Measurements from ENCODE around the gene HNRNPDL.
"Not testable (repeated sequence)": the region's sequence is repeated elsewhere in the genome, so short reads cannot be mapped to it uniquely, and the experiment has no call there.

HNRNPDL gene

DNA sequence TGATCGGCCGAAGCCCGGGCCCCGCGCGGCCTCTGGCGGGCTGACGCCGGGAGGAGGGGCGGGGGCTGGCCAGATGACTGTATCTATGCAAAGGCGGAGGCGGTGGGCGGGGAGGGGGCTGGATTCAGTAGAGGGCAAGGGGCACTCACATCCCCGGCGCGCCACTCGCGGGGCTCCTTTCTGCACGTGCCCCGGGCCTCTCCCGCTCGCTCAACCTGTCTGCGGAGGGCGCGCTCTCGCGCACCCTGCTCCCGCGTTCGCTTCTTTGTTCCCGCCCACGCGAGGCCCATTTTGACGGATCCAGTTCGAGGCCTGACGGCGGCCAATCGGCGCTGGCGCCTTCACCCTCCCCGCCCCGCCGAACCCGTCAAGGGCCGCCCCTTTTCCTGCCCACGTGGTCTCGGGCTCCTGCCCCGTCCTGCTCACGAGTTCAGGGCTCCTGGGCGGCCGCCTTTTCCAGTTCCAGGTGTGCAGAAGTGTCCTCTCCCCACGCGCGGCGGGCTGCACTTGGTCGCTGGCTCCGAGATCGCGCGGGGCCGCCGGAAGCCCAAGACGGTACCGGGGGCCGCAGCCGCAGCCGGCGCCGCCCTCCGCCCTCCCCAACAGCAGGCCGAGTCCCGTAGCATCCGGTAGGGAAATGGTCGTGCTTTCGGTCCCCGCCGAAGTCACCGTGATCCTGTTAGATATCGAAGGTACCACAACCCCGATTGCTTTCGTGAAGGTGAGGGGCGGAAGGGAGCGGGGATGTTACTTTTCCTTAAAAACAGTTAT lies at the start of gene HNRNPDL, which contains the start of gene ENOPH1:
Gene HNRNPDL, minus strand, starts transcription at position 270 of the 771 bp plus-strand sequence. CDS start 772 bp downstream, outside the sequence.
Gene ENOPH1, plus strand, starts transcription at position 398 of the 771 bp plus-strand sequence. Its CDS starts 240 bp downstream, at position 638.
- DNase-seq, result peak; percentile 99

- no peak for DNase-seq
Observed at GRCh38 chr4:82479562-82479961, 49.3 kb upstream of the HNRNPDL start.

DNA sequence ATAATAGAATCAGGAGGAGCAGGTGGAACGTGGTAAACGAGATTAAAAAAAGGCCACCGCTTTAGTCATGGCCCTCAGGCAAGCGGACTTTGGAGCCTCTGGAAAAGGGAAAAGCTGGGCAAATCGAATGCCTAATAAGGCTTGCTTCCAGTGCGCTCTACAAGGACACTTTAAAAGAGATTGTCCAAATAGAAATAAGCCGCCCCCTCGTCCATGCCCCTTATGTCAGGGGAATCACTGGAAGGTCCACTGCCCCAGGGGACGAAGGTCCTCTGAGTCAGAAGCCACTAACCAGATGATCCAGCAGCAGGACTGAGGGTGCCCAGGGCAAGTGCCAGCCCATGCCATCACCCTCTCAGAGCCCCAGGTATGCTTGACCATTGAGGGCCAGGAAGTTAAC lies 47.2 kb upstream of the HNRNPDL start:
- not testable (repeated sequence) for DNase-seq

- not testable (repeated sequence) for DNase-seq
Observed at GRCh38 chr4:82475931-82476330, 45.7 kb upstream of the HNRNPDL start.

DNA sequence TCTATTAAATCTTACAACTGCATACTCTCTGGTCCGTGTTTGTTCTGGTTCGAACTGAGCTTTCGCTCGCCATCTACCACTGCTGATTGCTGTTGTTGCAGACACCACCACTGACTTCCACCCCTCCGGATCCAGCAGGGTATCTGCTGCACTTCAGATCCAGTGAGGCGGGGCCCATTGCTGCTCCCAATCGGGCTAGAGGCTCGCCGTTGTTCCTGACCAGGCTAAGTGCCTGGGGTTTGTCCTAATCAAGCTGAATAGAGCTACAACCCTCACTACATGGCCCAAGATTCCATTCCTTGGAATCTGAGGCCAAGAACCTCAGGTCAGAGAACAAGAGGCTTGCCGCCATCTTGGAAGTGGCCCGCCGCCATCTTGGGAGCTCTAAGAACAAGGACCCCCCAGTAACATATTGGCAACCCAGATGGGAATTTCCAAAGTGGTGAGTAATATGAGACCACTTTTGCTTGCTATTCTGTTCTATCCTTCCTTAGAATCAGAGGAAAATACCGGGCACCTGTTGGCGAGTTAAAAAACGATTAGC lies 43.4 kb upstream of the HNRNPDL start:
- DNase-seq, result no peak

- DNase-seq, result not testable (repeated sequence)
Observed at GRCh38 chr4:82473080-82473479, 42.8 kb upstream of the HNRNPDL start.

DNA sequence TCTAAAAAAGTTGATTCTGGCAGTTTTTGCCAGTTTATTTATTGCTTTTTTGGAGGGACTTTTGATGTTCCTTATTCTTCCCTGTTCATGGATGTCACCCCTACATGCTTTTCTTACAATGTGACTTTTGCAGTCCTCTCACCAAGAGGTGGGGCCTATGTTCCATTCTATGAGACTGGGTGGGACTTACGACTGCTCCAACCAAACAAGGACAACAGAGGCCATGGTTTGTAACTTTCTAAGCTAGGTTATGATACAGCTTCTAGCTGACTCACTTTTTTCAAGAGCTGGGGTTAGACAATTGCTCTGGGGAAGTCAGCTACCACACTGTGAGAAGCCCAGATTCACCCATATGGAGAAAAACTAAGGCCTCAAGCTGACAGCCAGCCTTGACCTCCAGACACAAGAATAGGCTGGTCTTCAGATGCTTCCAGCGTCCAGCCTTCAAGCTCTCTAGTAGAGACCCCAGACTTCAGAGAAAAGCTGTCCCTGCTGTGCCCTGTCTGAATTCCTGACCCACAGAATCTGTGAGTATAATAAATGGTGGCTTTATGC lies 39.6 kb upstream of the HNRNPDL start:
- no peak for DNase-seq

- no peak for DNase-seq
Observed at GRCh38 chr4:82467471-82467870, 37.2 kb upstream of the HNRNPDL start.

GRCh38 chr4:82463221-82463620 lies 33.0 kb upstream of the HNRNPDL start:
- DNase-seq, result no peak

DNA sequence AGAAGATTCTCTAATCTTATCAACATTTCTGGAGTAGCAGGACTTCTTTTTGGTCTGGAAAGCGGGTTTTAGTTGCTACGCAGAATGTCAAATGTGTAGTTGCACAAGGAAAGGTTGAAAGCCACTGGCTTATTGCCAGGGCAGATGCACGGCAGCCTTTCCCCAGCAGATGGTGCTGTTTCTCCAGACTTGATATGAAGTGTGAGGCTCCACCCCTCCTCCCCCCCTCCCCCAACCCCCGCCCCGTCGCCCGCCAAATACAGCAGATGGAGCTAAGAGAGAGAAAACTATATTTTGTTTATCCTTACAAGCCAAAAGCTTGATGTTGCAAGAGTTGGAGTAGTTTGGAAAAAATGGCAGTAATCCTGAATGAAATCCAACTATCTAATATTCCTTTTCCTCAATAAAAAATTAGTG lies 32.2 kb upstream of the HNRNPDL start:
- peak; percentile 80 for DNase-seq

GRCh38 chr4:82461710-82462109 lies 31.4 kb upstream of the HNRNPDL start:
- no peak for DNase-seq

- no peak for DNase-seq
Observed at GRCh38 chr4:82458729-82459128, 28.5 kb upstream of the HNRNPDL start.

GRCh38 chr4:82457266-82457665 lies 27.0 kb upstream of the HNRNPDL start:
- no peak for DNase-seq

DNA sequence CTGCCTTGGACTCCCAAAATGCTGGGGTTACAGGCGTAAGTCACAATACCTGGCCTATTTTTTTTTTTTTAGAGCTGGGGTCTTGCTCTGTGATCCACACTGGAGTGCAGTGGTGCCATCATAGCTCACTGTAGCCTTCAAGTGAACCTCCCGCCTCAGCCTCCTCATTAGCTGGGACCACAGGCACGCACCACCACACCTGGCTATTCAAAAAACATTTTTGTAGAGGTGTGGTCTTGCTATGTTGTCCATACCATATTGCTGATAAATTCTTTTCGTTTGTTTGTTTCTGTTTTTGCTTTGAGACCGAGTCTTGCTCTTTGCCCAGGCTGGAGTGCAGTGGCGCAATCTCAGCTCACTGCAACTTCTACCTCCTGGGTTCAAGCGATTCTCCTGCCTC lies 21.8 kb upstream of the HNRNPDL start:
- no peak for DNase-seq

DNA sequence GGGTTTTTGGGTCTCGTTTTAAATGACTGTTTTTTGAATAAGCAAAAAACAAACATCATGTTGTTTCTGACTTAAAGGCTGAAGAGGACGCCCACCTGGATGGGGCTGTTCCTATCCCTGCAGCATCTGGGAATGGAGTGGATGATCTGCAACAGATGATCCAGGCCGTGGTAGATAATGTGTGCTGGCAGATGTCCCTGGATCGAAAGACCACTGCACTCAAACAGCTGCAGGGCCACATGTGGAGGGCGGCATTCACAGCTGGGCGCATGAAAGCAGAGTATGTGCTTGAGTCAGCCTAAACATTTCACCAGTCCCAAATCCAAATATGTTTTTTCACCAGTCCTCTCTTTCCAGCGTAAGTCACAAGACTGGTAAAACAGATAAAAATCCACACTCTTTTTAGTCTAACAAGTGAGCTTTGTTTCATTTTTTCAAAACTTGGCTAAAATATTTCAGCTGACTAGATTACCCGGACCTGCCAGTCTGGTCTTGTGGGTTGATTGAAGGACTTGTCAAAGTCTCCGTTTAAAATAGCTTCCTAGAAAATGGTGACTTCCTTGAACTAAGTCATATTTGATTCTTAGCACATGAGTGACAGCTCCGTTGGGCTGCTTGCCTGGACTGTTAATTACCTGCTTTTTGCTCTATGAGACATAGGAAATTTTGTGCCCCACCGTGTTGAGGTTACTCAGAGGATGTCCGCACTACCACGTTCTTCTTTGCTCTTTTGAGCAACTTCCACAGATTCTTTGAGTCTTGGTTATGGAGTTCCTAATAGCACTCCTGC lies 20.9 kb upstream of the HNRNPDL start:
- no peak for DNase-seq

DNA sequence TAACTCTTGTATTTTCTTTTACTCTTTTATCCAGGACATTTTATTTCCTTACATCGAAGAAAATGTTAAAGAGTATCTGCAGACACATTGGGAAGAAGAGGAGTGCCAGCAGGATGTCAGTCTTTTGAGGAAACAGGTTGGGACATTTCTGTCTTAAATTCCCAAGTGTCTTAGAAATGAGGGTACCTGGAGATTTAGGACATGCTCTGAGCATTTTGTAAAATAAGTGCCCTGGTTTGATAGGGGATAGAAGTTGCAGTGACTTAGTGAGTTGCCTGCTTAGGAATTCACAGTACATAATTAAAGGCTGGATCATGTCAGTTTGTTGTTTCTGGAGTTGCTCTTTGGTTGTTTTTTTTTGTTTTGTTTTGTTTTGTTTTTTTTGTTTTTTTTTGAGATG lies 17.6 kb upstream of the HNRNPDL start:
- DNase-seq, result no peak

GRCh38 chr4:82439088-82439487 lies 8.8 kb upstream of the HNRNPDL start:
- no peak for DNase-seq

GRCh38 chr4:82437285-82438005 lies 7.2 kb upstream of the HNRNPDL start:
- DNase-seq, result no peak

DNA sequence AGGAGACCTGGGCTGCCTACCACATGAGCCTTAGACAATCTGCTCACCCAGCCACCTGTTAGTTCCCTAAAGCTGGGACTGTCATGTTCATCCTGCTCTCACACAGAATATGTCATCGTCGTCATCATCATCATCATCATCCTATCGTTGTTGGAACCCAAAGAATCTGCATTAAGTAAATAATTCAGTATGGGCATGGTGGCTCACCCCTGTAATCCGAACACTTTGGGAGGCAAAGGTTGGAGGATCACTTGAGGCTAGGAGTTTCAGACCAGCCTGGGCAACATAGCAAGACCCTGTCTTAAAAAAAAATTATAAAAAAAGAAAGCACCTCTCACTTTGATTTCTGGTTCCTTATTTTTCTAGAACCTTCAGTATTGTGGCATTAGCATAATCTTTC lies 6.5 kb upstream of the HNRNPDL start:
- DNase-seq, result no peak

- DNase-seq, result no peak
Observed at GRCh38 chr4:82436130-82436529, 5.9 kb upstream of the HNRNPDL start.

DNA sequence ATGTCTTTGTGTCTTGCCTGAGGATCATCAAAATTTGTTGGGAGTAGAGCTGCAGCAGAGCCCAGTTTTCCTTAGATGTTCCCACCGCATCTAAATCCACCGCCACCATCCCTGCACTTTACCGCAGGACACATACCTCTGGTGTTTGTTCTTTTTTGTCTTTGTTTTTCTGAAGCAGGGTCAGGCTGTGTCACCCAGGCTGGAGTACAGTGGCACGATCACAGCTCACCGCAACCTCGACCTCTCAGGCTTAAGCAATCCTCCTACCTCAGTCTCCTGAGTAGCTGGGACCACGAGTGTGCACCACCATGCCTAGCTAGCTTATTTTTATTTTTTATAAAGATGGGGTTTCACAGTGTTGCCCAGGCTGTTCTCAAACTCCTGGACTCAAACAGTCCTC lies 4.7 kb upstream of the HNRNPDL start:
- no peak for DNase-seq

- no peak for DNase-seq
Observed at GRCh38 chr4:82433791-82434190, 3.5 kb upstream of the HNRNPDL start.

DNA sequence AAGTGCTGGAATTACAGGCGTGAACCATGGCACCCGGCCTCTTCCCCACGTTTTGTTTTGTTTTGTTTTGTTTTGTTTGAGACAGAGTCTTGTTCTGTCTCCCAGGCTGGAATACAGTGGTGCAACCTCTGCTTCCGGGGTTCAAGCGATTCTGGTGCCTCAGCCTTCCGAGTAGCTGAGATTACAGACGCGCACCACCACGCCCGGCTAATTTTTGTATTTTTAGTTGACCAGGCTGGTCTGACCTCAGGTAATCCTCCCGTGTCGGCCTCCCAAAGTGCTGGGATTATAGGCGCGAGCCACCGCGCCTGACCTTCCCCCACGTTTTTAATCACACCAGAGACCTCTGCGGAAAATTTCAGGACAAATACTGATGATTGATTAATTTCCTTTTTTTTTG lies 2.3 kb upstream of the HNRNPDL start:
- DNase-seq, result no peak

Measured in stimulated activated CD4-positive, alpha-beta T cell treated with anti-CD3 and anti-CD28 coated beads, Interleukin-12 subunit alpha, Interleukin-12 subunit beta, amount 100 ng/mL, for 4 hours (primary cell).